ENCODE data around the gene AUTS2.

The AUTS2 gene

GRCh38 chr7:69813637-69814240, 215.5 kb downstream of the AUTS2 start:
- H3K27ac ChIP-seq: no peak overlapping the region
- TF ChIP-seq CTCF (IDR thresholded peaks at IDR 0.05): no peak

DNA sequence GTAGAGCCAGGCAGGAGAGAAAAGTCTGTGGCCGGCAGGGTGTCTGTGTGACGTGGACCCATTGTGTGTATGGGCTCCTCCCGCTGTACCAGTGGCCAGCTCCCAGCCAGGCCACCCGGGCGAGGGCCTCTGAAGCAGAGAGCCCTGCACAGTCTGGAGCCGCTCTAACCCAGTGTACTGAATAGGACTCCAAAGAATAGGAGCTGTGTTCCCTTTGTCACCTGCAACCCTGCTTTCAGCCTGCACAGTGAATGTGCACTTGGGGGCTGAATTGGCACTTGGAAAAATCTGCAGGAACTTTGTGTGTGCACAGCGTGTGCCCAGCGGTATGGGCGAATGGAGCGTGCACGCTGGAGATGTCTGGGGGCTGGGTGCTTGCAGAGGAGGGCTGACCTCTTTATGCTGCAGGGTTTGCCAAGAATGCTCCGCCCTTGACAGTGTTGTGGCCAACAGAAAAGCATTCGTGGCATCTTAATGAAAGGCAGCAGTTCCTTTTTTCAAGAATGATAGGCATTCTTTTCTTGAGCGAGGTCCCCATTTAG, 216.2 kb downstream of the AUTS2 start:
- H3K4me3 ChIP-seq (ENCODE audit: low read depth in 1 of 2, low read length in 1 of 2): no peak overlapping the region
- H3K27ac ChIP-seq: no peak overlapping the region
- no peak for TF ChIP-seq CTCF (IDR thresholded peaks at IDR 0.05)

More at GRCh38 chr7:69813637-69814240, 215.5 kb downstream of the AUTS2 start:
- no peak overlapping the region for H3K4me3 ChIP-seq (ENCODE audit: low read depth in 1 of 2, low read length in 1 of 2)
- H3K27me3 ChIP-seq: no peaks in the 10 kb centered on the region
- H3K9me3 ChIP-seq: no peaks in the 10 kb centered on the region
- H3K36me3 ChIP-seq: no peaks in the 10 kb centered on the region
- no peaks in the 10 kb centered on the region for H3K4me1 ChIP-seq (ENCODE audit: control insufficient read depth in 1 of 2, insufficient read depth in 1 of 2, low read depth in 1 of 2, low read length in 1 of 2)

GRCh38 chr7:69816501-69816900, 218.2 kb downstream of the AUTS2 start:
- H3K27me3 ChIP-seq: no peaks in the 10 kb centered on the region
- no peaks in the 10 kb centered on the region for H3K9me3 ChIP-seq
- H3K4me1 ChIP-seq (ENCODE audit: control insufficient read depth in 1 of 2, insufficient read depth in 1 of 2, low read depth in 1 of 2, low read length in 1 of 2): no peaks in the 10 kb centered on the region
- no peak overlapping the region for H3K4me3 ChIP-seq (ENCODE audit: low read depth in 1 of 2, low read length in 1 of 2)
- no peak overlapping the region for H3K27ac ChIP-seq
- TF ChIP-seq CTCF (IDR thresholded peaks at IDR 0.05): no peak
- no peaks in the 10 kb centered on the region for H3K36me3 ChIP-seq

More for the DNA sequence above, 216.2 kb downstream of the AUTS2 start:
- Histone ChIP-seq H3K27me3 (no peaks in the 10 kb centered on the region), H3K4me1 (ENCODE audit: control insufficient read depth in 1 of 2, insufficient read depth in 1 of 2, low read depth in 1 of 2, low read length in 1 of 2) (no peaks in the 10 kb centered on the region), H3K9me3 (no peaks in the 10 kb centered on the region), H3K36me3 (no peaks in the 10 kb centered on the region)

- H3K27me3 ChIP-seq: no peaks in the 10 kb centered on the region
- H3K4me3 ChIP-seq (ENCODE audit: low read depth in 1 of 2, low read length in 1 of 2): no peak overlapping the region
- no peaks in the 10 kb centered on the region for H3K36me3 ChIP-seq
- TF ChIP-seq CTCF (IDR thresholded peaks at IDR 0.05): no peak
- H3K27ac ChIP-seq: no peak overlapping the region
- H3K9me3 ChIP-seq: no peaks in the 10 kb centered on the region
- H3K4me1 ChIP-seq (ENCODE audit: control insufficient read depth in 1 of 2, insufficient read depth in 1 of 2, low read depth in 1 of 2, low read length in 1 of 2): no peaks in the 10 kb centered on the region
Measured at GRCh38 chr7:69817121-69817520, 218.8 kb downstream of the AUTS2 start.

GRCh38 chr7:69817841-69818635, 219.8 kb downstream of the AUTS2 start:
- H3K4me3 ChIP-seq (ENCODE audit: low read depth in 1 of 2, low read length in 1 of 2): no peak overlapping the region
- no peaks in the 10 kb centered on the region for H3K9me3 ChIP-seq
- H3K4me1 ChIP-seq (ENCODE audit: control insufficient read depth in 1 of 2, insufficient read depth in 1 of 2, low read depth in 1 of 2, low read length in 1 of 2): no peaks in the 10 kb centered on the region
- H3K36me3 ChIP-seq: no peaks in the 10 kb centered on the region
- no peak overlapping the region for H3K27ac ChIP-seq
- no peak for TF ChIP-seq CTCF (IDR thresholded peaks at IDR 0.05)
- H3K27me3 ChIP-seq: no peaks in the 10 kb centered on the region

Data from neutrophil (primary cell).